B cell (primary cell): ENCODE measurements around the gene DCAF8L2. TPM values are rescaled to one million over a fixed set of nuclear protein-coding genes. Genes with fewer than 3 reads are reported as not detected.

ENCODE experiments used
- ATAC-seq: fragments of 200-7000 bp; cut with Tn5 transposase; one replicate; pipeline ENCODE4 v1.10.0; 2021; ENCODE audit warnings: low read depth, mild to moderate bottlenecking, moderate number of reproducible peaks, moderate library complexity
- CTCF ChIA-PET: fragments of 350-600 bp; sonication (Branson Sonifier 250); formaldehyde crosslinking; loops from one replicate; lab custom pipeline; 2021; ENCODE audit warnings: antibody characterized with exemption, inconsistent platforms; lab: Charles Lee
- POLR2A ChIA-PET: fragments of 350-600 bp; sonication (Branson Sonifier 250); formaldehyde crosslinking; loops from one replicate; lab custom pipeline; 2021; ENCODE audit warnings: antibody characterized with exemption; lab: Charles Lee
- DNase-seq: peaks from one replicate; pipeline ENCODE4 v3.0.0; 2013
- H2AFZ ChIP-seq: 2 replicates; pipeline ENCODE4 v1.6.1; 2012; ENCODE audit warnings: mild to moderate bottlenecking, low read depth, low read length; ENCODE audit not compliant: insufficient read depth, poor library complexity, severe bottlenecking
- H3K27ac ChIP-seq, 2 donors: 1 replicate in 1 of 2; 2 replicates in 1 of 2; pipeline ENCODE4 v1.5.1; 2012 to 2013; ENCODE audit warnings: low read length in 2 of 2, mild to moderate bottlenecking in 2 of 2, moderate library complexity in 1 of 2
- H3K27me3 ChIP-seq, 4 experiments: fragments of 200-600 bp in 1 of 4; sonication (generic) in 1 of 4; replicated peaks in 1 of 4; 1 replicate in 2 of 4; 2 replicates in 2 of 4; pipeline versions ENCODE4 v1.6.1 to v1.7.0; 2013 to 2016; ENCODE audit warnings: low read length in 3 of 4, mild to moderate bottlenecking in 2 of 4, mixed read lengths in 1 of 4, moderate library complexity in 1 of 4; ENCODE audit not compliant: insufficient read depth in 4 of 4, control insufficient read depth in 3 of 4; ENCODE audit errors: control extremely low read depth in 1 of 4
- H3K36me3 ChIP-seq, 2 experiments: replicated peaks in 1 of 2; 1 replicate in 1 of 2; 2 replicates in 1 of 2; pipeline versions ENCODE4 v1.6.1 to v1.7.1; 2013; ENCODE audit warnings: low read length in 1 of 2; ENCODE audit not compliant: insufficient read depth in 2 of 2, control insufficient read depth in 1 of 2; ENCODE audit errors: control extremely low read depth in 1 of 2, extremely low read depth in 1 of 2
- H3K4me1 ChIP-seq, 2 donors: fragments of 200-600 bp in 1 of 2; sonication (generic) in 1 of 2; 1 replicate in 1 of 2; 2 replicates in 1 of 2; pipeline versions ENCODE4 v1.5.1 to v1.6.1; 2013 to 2017; ENCODE audit warnings: low read length in 2 of 2; ENCODE audit not compliant: control insufficient read depth in 2 of 2, insufficient read depth in 2 of 2
- H3K4me2 ChIP-seq: replicated peaks from 2 replicates; pipeline ENCODE3; 2012; ENCODE audit warnings: mild to moderate bottlenecking, low read depth, low read length; ENCODE audit not compliant: poor library complexity, severe bottlenecking
- H3K4me3 ChIP-seq, 5 experiments: fragments of 200-600 bp in 1 of 5; sonication (generic) in 1 of 5; 1 replicate in 3 of 5; 2 replicates in 2 of 5; pipeline versions ENCODE4 v1.5.1 to v1.7.0; 2011 to 2016; ENCODE audit warnings: low read length in 4 of 5, mild to moderate bottlenecking in 4 of 5, low read depth in 2 of 5, control low read depth in 1 of 5, moderate library complexity in 1 of 5; ENCODE audit not compliant: insufficient read depth in 1 of 5; ENCODE audit errors: control extremely low read depth in 1 of 5, extremely low read depth in 1 of 5
- H3K79me2 ChIP-seq: fragments of 200-600 bp; sonication (generic); one replicate; pipeline ENCODE4 v1.6.0; 2016; ENCODE audit warnings: low read length; ENCODE audit not compliant: control insufficient read depth, insufficient read depth
- H3K9ac ChIP-seq: fragments of 200-600 bp; sonication (generic); 2 replicates; pipeline ENCODE4 v1.6.1; 2017; ENCODE audit warnings: mild to moderate bottlenecking, low read length, moderate library complexity
- H3K9me3 ChIP-seq, 3 donors: one replicate each; pipeline versions ENCODE4 v1.6.1 to v1.7.1; 2013; ENCODE audit warnings: low read length in 2 of 3; ENCODE audit not compliant: control insufficient read depth in 2 of 3, insufficient read depth in 1 of 3; ENCODE audit errors: control extremely low read depth in 1 of 3
- H4K20me1 ChIP-seq: 2 replicates; pipeline ENCODE4 v1.6.0; 2012; ENCODE audit warnings: mild to moderate bottlenecking, low read length; ENCODE audit not compliant: insufficient read depth, control insufficient read depth, poor library complexity, severe bottlenecking
- H3K27ac Mint-ChIP-seq: one replicate; pipeline ENCODE4 v1.8.0; 2021; ENCODE audit warnings: mixed read lengths
- H3K27me3 Mint-ChIP-seq: one replicate; pipeline ENCODE4 v1.8.0; 2021; ENCODE audit warnings: mixed read lengths
- H3K4me1 Mint-ChIP-seq: one replicate; pipeline ENCODE4 v1.8.0; 2021; ENCODE audit warnings: mixed read lengths
- H3K4me3 Mint-ChIP-seq: one replicate; pipeline ENCODE4 v1.8.0; 2021; ENCODE audit warnings: mixed read lengths
- H3K9me3 Mint-ChIP-seq: one replicate; pipeline ENCODE4 v1.8.0; 2022; ENCODE audit warnings: mixed read lengths; ENCODE audit not compliant: insufficient read depth
- EZH2 ChIP-seq: IDR thresholded peaks from 2 replicates; pipeline ENCODE4 v1.6.1; 2012; ENCODE audit warnings: borderline replicate concordance, low read depth, mild to moderate bottlenecking, moderate library complexity, low read length; ENCODE audit not compliant: insufficient read depth, poor library complexity, severe bottlenecking
- WGBS: methylation state at CpG from one replicate; pipeline ENCODE4 v1.1.5; 2013; ENCODE audit warnings: missing lambda C conversion rate; ENCODE audit not compliant: insufficient coverage; 5-methylcytosine and 5-hydroxymethylcytosine counted together
- intact Hi-C: fragments of 100-400 bp; cut with micrococcal nuclease; formaldehyde crosslinking; loops from one replicate; pipeline ENCODE4 v1.10.0; 2022
- polyA plus RNA-seq: library from polyadenylated mRNA; depleted of rRNA; stranded (reverse); fragments of >200 nt; gene quantifications from 2 replicates; pipeline ENCODE4 v1.2.3, GENCODE V29; 2012
- total RNA-seq, 2 donors: library from RNA; stranded (reverse); fragments of 120-200 nt in 1 of 2; gene quantifications; 1 replicate in 1 of 2; 2 replicates in 1 of 2; pipeline versions ENCODE4 v1.2.3 to v1.2.4, GENCODE V29; 2013 to 2022
- TF ChIP-seq, protein P1 (sequence below): fragments of 200-600 bp; IDR thresholded peaks from one replicate; pipeline ENCODE4 v1.8.0; 2022; ENCODE audit warnings: antibody characterized with exemption, mild to moderate bottlenecking

The DCAF8L2 gene
- total and polyA plus RNA-seq, 2 donors (not counting 1 experiment from before 2014, with no cell fraction given): not detected

GRCh38 chrX:27715610-27716009, 125.5 kb downstream of the DCAF8L2 start:
- Mint-ChIP-seq H3K27me3 (no peaks in the 10 kb centered on the region), H3K27ac (no peak overlapping the region), H3K4me1 (no peaks in the 10 kb centered on the region), H3K4me3 (no peak overlapping the region), H3K9me3 (no peaks in the 10 kb centered on the region)
- Histone ChIP-seq H4K20me1 (no peaks in the 10 kb centered on the region), H3K79me2 (no peaks in the 10 kb centered on the region), H3K4me3 (no peak overlapping the region), H2AFZ (no peak overlapping the region), H3K9me3 (no peaks in the 10 kb centered on the region), H3K4me1 (no peaks in the 10 kb centered on the region), H3K4me2 (no peak overlapping the region), H3K36me3 (no peaks in the 10 kb centered on the region), H3K27me3 (no peaks in the 10 kb centered on the region), H3K9ac (no peak overlapping the region), H3K27ac (no peak overlapping the region)
- TF ChIP-seq EZH2: no peak
- TF ChIP-seq, protein P1, sequence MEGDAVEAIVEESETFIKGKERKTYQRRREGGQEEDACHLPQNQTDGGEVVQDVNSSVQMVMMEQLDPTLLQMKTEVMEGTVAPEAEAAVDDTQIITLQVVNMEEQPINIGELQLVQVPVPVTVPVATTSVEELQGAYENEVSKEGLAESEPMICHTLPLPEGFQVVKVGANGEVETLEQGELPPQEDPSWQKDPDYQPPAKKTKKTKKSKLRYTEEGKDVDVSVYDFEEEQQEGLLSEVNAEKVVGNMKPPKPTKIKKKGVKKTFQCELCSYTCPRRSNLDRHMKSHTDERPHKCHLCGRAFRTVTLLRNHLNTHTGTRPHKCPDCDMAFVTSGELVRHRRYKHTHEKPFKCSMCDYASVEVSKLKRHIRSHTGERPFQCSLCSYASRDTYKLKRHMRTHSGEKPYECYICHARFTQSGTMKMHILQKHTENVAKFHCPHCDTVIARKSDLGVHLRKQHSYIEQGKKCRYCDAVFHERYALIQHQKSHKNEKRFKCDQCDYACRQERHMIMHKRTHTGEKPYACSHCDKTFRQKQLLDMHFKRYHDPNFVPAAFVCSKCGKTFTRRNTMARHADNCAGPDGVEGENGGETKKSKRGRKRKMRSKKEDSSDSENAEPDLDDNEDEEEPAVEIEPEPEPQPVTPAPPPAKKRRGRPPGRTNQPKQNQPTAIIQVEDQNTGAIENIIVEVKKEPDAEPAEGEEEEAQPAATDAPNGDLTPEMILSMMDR: no peak
- intact Hi-C loops: no loop called here
- CTCF ChIA-PET: no interaction called here
- no peak for ATAC-seq
- WGBS: no CpG with 5 or more reads among the region's 2 CpGs
- POLR2A ChIA-PET: no interaction called here
- no peak for DNase-seq

GRCh38 chrX:27728291-27728690, 138.1 kb downstream of the DCAF8L2 start:
- Histone ChIP-seq H3K9me3 (no peaks in the 10 kb centered on the region), H3K79me2 (no peaks in the 10 kb centered on the region), H3K27me3 (no peaks in the 10 kb centered on the region), H4K20me1 (no peaks in the 10 kb centered on the region), H3K4me3 (no peak overlapping the region), H3K4me1 (no peaks in the 10 kb centered on the region), H2AFZ (no peak overlapping the region), H3K9ac (no peak overlapping the region), H3K4me2 (no peak overlapping the region), H3K27ac (no peak overlapping the region), H3K36me3 (no peaks in the 10 kb centered on the region)
- Mint-ChIP-seq H3K27ac (no peak overlapping the region), H3K4me3 (no peak overlapping the region), H3K9me3 (no peaks in the 10 kb centered on the region), H3K4me1 (no peaks in the 10 kb centered on the region), H3K27me3 (no peaks in the 10 kb centered on the region)
- CTCF ChIA-PET: no interaction called here
- intact Hi-C loops: no loop called here
- DNase-seq: no peak
- POLR2A ChIA-PET: no interaction called here
- no CpG with 5 or more reads among the region's 3 CpGs for WGBS
- no peak for ATAC-seq
- TF ChIP-seq, protein P1: no peak
- TF ChIP-seq EZH2: no peak
